ENCODE results near the gene C6orf89.

The C6orf89 gene

DNA sequence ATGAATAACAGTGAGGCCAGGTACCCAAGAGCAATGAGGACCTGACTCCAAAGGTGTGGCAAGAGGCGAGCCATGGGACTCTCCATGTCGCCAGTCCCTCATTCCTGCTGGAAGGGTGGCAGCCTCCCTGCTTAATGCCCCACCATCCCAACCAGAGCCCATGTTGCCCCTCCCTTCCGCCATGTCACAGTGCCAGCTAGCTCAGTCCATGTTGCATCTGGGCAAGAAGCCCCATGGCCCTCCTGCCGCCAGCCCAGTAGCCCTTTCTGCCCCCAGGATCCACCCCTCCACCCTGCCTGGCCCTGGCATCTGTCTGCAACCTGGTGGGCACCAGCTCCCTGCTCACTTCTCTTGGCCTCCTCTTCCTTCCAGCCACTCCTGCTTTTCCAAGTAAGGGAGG lies 40.5 kb upstream of the C6orf89 start:
- FAIRE-seq, result no peak
- DNase-seq (ENCODE audit: insufficient read length, low spot score), result no peak
- TF ChIP-seq POLR2A (IDR thresholded peaks at IDR 0.05; ENCODE audit: low read depth, low read length), result no peak

DNA sequence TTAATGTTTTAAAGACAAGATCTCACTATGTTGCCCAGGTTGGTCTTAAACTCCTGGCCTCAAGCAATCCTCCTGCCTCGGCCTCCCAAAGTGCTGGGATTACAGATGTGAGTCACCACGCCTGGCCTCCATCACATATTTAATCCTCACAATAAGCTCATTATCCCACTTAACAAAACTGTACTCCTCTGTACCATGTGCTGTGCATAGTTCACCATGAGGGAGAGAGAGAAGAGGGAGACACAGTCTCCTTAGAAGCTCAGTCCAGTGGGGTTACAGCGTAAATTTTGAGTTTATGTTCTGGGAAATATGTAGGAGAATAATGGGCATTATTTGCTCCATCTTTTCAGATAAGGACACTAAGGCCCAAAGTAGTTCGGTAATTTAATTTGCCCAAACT lies 38.6 kb upstream of the C6orf89 start:
- no peak for DNase-seq (ENCODE audit: insufficient read length, low spot score)
- FAIRE-seq, result no peak
- TF ChIP-seq POLR2A (IDR thresholded peaks at IDR 0.05; ENCODE audit: low read depth, low read length), result no peak

DNA sequence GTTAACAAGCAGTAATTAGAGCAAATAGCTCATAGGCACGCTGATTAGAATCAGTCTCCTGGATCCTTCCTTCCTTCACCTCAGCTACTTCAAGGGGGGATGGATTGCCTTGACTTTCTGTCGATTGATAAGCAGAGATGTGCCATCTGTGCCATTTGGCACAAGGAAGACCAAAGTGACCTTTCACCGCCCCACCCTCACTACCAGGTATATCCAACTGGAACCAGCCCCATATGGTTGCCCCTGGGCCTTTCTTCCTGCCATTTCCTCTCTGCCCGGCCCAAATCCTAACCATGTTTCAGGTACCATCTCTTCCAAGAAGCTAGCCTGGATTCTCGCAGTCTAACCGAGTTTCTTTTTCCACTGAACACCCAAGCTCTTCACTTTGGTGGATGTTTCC lies 37.8 kb upstream of the C6orf89 start:
- no peak for FAIRE-seq
- no peak for TF ChIP-seq POLR2A (IDR thresholded peaks at IDR 0.05; ENCODE audit: low read depth, low read length)
- no peak for DNase-seq (ENCODE audit: insufficient read length, low spot score)

DNA sequence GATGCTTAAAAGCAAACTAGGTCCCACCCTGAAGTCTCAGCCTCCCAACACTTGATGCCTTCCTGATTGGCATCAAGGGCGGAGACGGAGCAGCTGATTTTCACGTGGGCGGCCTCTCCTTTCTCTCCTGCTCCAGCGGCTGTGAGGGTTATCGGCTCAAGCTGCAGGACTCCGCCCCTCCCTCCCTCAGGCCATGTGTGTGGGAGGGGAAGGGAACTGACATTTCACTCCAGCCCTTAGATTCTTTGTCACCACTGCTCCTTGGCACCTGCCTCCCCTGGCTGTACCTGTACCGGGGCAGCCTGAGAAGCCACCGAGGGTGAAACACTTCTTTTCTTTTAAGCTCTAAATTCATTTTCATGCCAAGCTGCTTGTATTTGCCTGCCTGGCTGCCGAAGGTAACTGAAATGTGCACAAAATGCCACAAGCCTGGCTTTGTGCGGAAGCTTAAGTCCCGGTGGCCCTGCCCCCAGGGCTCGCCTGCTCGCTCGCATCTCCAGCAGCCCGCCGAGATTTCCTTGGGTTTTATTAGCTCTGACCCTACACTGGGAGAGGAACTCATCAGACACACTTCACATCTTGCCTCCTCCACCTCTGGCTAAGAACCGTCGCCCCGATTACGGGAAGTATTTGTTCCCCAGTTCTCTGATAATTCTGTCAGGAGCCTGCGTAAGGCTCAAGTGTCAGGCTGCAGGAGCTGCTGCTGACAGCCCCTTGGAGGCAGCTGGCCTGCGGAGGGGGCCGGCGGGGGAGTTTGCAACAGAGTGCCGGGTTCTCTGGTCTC lies 36.9 kb upstream of the C6orf89 start:
- FAIRE-seq, result no peak
- no peak for DNase-seq (ENCODE audit: insufficient read length, low spot score)
- no peak for TF ChIP-seq POLR2A (IDR thresholded peaks at IDR 0.05; ENCODE audit: low read depth, low read length)

DNA sequence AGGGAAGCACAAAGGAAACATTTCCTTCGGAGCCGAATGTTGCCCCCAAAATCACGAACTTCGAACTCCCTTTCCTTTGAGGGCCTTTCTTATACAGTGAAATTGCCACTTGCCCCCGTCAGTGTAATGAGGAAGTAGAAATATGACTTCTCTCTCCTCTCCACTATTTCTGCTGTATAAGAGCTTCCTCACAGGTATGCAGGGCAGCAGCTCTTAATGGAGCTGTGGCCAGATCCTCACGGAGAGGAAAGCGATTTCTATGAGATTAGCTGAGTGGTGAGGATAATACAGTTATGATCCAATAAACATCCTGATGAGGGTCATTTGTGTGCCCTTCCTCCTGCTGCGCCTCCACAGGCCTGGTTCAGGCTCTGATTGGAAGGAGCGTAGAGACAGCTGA lies 35.7 kb upstream of the C6orf89 start:
- no peak for FAIRE-seq
- DNase-seq (ENCODE audit: insufficient read length, low spot score), result no peak
- TF ChIP-seq POLR2A (IDR thresholded peaks at IDR 0.05; ENCODE audit: low read depth, low read length), result no peak

DNA sequence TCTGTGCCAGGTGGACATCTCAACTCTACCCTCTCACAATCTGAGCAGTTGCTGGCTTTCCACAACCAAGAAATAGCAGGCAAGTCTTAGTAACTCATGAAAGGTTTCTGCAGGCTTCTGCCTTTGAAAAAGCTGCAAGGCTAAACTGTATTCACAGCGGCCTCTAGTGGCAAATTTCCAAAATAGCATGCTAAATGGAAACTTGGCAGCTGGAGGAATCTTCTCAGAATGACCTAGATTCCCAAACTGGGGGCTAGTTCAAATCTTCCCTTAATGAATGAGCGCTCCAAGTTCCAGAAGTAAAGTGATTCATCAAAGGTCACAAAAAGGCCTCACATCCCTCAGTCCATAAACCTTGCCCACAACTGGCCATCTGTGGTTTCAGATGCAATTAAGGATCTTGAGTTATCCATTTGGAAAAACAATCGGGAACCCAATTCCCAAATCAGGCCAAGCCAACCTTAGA lies 34.6 kb upstream of the C6orf89 start:
- FAIRE-seq (peak; percentile 78), DNase-seq (ENCODE audit: insufficient read length, low spot score) (peak; percentile 64)
- no peak for TF ChIP-seq POLR2A (IDR thresholded peaks at IDR 0.05; ENCODE audit: low read depth, low read length)

DNA sequence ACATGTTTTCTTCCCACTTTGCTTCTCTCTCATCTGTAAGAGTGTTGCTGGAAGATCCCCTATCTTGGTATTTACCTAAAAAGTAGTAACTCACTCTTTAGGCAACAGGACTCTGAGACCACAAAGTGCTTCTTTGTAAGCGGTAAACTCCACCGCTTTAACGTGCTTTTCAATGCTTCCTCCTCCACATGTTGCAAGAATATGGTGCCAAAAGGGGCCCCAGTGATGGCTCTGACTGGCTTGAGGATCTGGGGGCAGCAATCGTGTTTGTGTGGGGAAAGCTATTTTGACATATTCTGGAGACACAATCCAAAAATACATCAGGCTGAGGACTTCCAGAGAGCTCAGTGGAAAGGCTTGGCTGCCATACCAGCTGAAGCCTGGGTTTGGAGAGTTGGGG lies 34.1 kb upstream of the C6orf89 start:
- FAIRE-seq, result no peak
- no peak for DNase-seq (ENCODE audit: insufficient read length, low spot score)

DNA sequence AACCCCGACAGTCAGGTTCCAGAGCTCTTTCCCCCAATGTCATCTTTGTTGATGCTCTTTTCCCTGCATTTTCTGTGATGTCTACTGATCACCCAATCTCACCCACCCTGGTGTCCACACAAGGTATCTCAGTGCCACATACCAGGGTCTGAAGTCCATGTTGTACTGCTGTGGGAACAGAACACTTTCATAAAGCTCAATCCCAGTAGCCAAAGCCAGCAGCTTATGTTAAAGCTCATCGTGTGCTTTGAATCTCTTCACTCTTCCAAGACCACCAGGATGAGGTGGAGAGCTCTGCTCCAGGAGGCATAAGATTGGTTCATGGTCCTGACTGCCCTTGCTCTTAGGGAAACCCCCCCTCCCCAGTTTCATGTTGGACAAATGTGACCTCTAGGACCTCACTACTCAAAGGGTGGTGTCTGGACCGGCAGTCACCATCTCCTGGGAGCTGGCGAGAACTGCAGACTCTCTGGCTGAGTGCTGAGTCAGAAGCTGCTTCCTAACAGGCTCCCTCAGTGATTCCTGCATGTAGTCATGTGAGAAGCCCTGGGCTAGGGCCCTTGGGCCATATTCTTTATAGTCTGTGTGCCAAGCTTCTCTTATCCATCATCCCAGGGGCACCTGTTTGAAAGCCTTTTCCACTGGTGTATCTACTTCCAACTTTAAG lies 33.1 kb upstream of the C6orf89 start:
- DNase-seq (ENCODE audit: insufficient read length, low spot score) (peak; percentile 70), FAIRE-seq (peak; percentile 50)
- no peak for TF ChIP-seq POLR2A (IDR thresholded peaks at IDR 0.05; ENCODE audit: low read depth, low read length)

More for the DNA sequence above, 34.1 kb upstream of the C6orf89 start:
- no peak for TF ChIP-seq POLR2A (IDR thresholded peaks at IDR 0.05; ENCODE audit: low read depth, low read length)

DNA sequence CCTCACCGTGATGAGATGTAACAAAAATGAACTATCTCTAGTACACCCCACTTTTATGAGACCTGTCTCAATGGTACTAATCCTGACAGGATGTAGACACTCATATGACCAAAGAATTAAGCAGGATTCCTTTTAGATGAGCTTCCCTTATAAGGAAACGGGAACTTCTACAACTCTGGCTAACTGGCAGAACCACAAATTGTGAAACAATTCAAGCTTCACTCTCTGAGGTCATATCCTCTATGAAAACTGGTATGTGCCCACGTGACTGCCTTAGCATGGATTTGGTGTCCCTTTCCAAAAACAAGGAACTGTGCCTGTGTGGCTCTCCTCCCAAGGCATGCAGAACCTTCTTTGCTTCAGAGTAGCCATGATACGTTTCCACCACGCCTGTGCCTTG lies 32.4 kb upstream of the C6orf89 start:
- FAIRE-seq (no peak), DNase-seq (ENCODE audit: insufficient read length, low spot score) (peak; percentile 40)
- no peak for TF ChIP-seq POLR2A (IDR thresholded peaks at IDR 0.05; ENCODE audit: low read depth, low read length)

DNA sequence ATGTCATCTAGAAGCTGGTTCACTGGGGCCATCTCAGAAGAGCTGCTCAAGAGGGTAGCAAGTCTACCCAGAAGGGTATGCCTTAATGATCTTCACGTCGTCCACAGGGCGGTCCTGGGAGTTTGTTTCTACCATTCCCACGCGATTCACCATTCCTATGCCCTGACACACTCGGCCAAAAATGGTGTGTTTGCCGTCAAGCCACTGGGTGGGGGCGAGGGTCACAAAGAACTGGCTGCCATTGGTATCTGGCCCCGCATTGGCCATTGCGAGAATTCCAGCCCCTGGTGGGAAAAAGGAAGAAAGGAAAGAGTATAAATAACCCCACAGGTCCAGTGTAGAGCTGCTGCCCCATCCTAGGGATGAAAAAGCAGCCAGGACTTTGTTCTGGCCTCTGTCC lies 30.0 kb upstream of the C6orf89 start:
- DNase-seq (ENCODE audit: insufficient read length, low spot score) (no peak), FAIRE-seq (no peak)
- TF ChIP-seq POLR2A (IDR thresholded peaks at IDR 0.05; ENCODE audit: low read depth, low read length), result no peak

DNA sequence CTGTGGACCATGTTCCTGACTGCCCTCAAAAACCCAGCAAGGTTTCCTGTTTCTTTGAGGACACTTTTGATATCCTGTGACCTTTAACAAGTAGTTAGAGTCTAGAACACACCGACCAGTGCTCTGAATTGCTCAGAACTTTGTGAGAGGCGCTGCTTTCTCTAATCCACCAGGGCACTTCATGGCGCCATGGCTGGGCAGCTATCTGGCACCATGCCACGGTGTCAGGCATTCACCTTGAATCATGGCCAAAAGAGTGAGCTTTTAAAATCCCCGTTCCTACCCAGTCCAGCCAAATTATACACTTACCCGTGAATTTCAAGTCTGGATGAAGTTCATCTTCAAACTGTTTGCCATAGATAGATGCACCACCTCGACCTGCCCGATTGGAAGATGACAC lies 29.5 kb upstream of the C6orf89 start:
- no peak for TF ChIP-seq POLR2A (IDR thresholded peaks at IDR 0.05; ENCODE audit: low read depth, low read length)
- no peak for DNase-seq (ENCODE audit: insufficient read length, low spot score)
- FAIRE-seq, result no peak

DNA sequence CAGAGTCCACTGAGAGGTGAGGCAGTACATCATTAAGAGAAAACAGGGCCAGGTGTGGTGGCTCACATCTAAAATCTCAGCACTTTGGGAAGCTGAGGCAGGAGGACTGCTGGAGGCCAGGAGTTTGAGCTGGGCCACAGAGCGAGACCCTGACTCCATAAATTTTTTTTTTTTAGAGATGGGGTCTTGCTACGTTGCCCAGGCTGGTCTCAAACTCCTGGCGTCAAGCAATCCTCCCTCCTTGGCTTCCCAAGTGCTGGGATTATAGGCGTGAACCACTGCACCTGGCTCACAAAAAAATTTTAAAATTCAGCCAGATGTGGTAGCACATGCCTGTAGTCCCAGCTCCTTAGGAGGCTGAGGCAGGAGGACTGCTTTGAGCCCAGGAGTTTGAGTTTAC lies 28.4 kb upstream of the C6orf89 start:
- DNase-seq (ENCODE audit: insufficient read length, low spot score) (no peak), FAIRE-seq (no peak)
- TF ChIP-seq POLR2A (IDR thresholded peaks at IDR 0.05; ENCODE audit: low read depth, low read length), result no peak

DNA sequence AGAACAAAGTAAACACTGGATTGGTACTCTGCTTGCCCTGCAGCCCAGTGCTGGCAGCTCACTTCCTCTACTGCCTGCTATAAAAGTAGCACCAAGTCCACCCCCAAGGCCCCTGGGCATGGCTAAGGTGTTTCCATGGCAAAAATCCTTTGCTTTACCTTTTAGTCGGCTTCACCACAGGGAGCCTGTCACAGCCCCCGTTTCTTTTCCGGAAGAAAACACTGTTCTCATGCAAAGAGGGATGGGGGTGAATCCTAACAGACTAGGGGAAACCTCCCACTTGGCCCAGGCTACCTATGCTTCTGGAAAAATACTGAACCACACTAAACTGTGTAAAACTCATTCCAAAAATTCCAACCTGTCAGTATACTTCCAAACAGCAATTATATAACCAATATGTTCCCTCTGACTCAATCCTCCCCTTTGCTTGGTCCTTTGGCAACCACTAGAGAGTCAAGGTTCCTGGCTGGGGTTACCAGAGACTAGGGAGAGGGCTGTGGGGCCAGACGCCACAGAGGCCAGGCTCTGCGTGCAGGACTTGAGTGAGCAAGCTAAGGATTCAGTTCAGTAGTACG lies 27.3 kb upstream of the C6orf89 start:
- no peak for TF ChIP-seq POLR2A (IDR thresholded peaks at IDR 0.05; ENCODE audit: low read depth, low read length)
- FAIRE-seq (no peak), DNase-seq (ENCODE audit: insufficient read length, low spot score) (no peak)

DNA sequence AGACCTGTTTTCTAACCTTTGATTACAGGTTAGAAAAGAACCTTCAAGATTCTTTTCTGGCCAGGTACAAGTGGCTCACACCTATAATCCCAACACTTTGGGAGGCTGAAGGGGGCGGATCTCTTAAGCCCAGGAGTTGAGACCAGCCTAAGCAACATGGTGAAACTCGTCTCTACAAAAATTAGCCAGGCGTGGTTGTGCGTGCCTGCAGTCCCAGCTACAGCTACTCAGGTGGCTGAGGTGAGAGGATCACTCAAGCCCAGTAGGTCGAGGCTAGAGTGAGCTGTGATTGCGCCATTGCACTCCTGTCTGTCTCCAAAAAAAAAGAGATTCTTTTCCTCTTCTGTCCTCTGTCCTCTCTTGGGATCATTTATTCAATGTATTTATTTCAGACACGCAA lies 25.6 kb upstream of the C6orf89 start:
- no peak for FAIRE-seq
- no peak for TF ChIP-seq POLR2A (IDR thresholded peaks at IDR 0.05; ENCODE audit: low read depth, low read length)
- no peak for DNase-seq (ENCODE audit: insufficient read length, low spot score)

Data from H54 (cell line).